Ishikawa (cell line): Measurements from ENCODE around the gene SFN.

ENCODE experiments used
- CEBPB ChIP-seq: IDR thresholded peaks from 2 replicates; pipeline ENCODE4 v1.6.1; 2012
- CREB1 ChIP-seq: IDR thresholded peaks from 2 replicates; pipeline ENCODE4 v1.6.1; 2012; ENCODE audit warnings: low read depth
- EGR1 ChIP-seq: IDR thresholded peaks from 2 replicates; pipeline ENCODE4 v1.6.1; 2012
- EP300 ChIP-seq: IDR thresholded peaks from 2 replicates; pipeline ENCODE4 v1.6.1; 2012; ENCODE audit warnings: borderline replicate concordance
- FOXM1 ChIP-seq: IDR thresholded peaks from 2 replicates; pipeline ENCODE4 v1.6.1; 2012; ENCODE audit warnings: low read depth, borderline replicate concordance
- MAX ChIP-seq: IDR thresholded peaks from 2 replicates; pipeline ENCODE4 v1.6.1; 2012
- NFIC ChIP-seq: IDR thresholded peaks from 2 replicates; pipeline ENCODE4 v1.6.1; 2012
- RAD21 ChIP-seq: IDR thresholded peaks from 2 replicates; pipeline ENCODE4 v1.6.1; 2012; ENCODE audit warnings: low read depth
- REST ChIP-seq: IDR thresholded peaks from 2 replicates; pipeline ENCODE4 v1.6.1; 2012; ENCODE audit warnings: low read depth, mild to moderate bottlenecking
- TAF1 ChIP-seq: IDR thresholded peaks from 2 replicates; pipeline ENCODE4 v1.6.1; 2012; ENCODE audit warnings: low read depth, mild to moderate bottlenecking
- TCF12 ChIP-seq: IDR thresholded peaks from 2 replicates; pipeline ENCODE4 v1.6.1; 2012; ENCODE audit warnings: low read depth
- TEAD4 ChIP-seq: IDR thresholded peaks from 2 replicates; pipeline ENCODE4 v1.6.1; 2012
- YY1 ChIP-seq: IDR thresholded peaks from 2 replicates; pipeline ENCODE4 v1.6.1; 2012; ENCODE audit warnings: low read depth
- ZBTB7A ChIP-seq: IDR thresholded peaks from 2 replicates; pipeline ENCODE4 v1.6.1; 2012; ENCODE audit warnings: low read depth
- TF ChIP-seq, protein P1 (sequence below): IDR thresholded peaks from 2 replicates; pipeline ENCODE4 v1.6.1; 2012

SFN gene

DNA sequence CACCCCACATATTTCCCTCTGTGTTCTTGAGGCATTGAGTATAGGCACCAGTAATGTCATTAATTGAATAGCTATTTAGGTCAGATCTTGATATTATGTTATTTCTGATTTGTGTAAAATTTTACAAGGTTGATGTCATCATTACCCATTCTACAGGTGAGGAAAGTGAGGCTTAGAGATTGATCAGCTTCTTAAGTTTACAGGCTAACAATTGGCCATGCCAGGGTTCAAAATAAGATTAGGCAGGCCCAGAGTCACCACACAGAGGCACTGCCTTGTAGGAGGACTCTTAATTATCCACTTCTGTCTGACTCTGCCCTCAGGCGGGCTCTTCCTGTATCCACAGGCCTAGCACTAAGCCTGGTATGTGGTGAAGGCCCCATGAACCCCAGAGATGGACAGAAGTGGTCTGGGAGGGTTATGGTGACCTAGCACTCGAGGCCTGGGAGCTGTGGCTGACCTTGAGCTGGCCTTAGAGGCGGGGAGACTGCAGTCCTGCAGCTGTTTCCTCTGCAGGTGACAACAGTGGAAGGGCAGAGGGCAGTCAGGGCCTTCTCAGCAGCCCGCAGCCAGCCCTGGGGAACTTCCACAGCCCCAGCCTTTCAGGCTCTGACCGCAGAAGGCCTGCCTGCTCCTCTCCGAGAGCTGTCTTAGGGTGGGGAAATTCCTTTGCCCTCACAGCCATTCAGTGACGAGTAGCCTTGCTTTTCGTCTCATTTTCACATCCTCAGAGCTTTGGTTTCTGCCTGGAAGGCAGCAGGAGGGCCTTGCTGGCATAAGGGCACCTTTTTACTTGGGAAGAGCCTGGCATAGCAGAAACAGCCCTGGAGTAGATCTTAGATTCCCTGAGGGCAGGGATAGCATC, 24.2 kb upstream of the SFN start:
- TF ChIP-seq, protein P1, sequence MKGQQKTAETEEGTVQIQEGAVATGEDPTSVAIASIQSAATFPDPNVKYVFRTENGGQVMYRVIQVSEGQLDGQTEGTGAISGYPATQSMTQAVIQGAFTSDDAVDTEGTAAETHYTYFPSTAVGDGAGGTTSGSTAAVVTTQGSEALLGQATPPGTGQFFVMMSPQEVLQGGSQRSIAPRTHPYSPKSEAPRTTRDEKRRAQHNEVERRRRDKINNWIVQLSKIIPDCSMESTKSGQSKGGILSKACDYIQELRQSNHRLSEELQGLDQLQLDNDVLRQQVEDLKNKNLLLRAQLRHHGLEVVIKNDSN = no peak
- TF ChIP-seq EP300 = no peak
- no peak for TF ChIP-seq YY1
- no peak for TF ChIP-seq CREB1
- TF ChIP-seq TAF1 = no peak
- TF ChIP-seq NFIC = no peak
- TF ChIP-seq MAX = no peak

GRCh38 chr1:26839339-26839722, 23.6 kb upstream of the SFN start:
- TF ChIP-seq CEBPB (no peak), REST (no peak), MAX (no peak), EP300 (no peak), FOXM1 (no peak), TCF12 (no peak), TEAD4 (no peak), CREB1 (no peak), EGR1 (no peak), TAF1 (no peak), RAD21 (no peak), NFIC (no peak), YY1 (no peak), ZBTB7A (no peak)
- TF ChIP-seq, protein P1 = no peak

DNA sequence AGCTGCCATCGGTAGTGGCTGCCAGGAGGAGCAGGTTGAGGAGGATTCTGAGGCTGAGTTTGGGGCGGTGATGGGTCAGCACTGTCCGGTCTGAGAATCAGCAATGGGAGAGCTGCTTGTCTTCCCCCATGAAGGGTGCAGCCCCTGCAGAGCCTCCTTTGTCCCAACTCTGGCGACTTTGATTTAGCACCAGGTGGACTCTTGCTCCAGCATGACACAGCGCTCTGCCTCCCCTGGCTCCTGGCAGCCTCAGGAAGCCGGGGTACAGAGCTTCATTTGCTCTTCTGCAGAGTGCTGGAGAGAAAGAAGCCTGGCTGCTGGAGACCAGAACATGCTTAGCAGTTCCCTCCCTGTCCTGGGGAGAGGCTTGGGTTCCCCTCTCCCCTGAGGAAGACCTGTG, 23.2 kb upstream of the SFN start:
- no peak for TF ChIP-seq CEBPB
- no peak for TF ChIP-seq CREB1

DNA sequence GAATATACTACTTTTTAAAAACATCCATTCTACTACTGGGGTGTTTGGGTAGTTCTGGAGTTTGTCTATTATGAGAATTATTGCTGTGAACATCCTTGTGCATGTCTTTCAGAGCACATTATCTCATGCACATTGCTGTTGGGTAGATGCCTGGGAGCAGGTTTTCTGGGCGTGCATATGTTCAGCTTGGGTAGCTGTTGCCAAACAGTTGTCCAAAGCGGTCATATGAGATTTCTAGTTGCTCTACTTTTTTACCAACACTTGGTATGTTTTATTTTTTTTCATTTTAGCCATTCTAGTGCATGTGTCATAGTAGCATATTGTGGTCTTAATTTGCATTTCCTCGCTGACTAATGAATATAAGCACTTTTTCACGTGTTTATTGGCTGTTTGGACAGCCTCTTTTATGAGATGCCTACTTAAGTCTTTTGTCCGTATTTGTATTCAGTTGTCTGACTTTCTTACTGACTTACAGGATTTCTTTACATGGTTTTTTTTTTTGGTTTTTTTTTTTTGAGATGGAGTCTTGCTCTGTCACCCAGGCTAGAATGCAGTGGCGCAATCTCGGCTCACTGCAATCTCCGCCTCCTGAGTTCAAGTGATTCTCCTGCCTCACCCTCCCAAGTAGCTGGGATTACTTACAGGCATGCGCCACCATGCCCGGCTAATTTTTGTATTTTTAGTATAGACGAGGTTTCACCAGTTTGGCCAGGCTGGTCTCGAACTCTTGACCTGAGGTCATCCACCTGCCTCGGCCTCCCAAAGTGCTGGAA, 18.3 kb upstream of the SFN start:
- TF ChIP-seq YY1 (no peak), NFIC (no peak), REST (no peak), EGR1 (no peak)

DNA sequence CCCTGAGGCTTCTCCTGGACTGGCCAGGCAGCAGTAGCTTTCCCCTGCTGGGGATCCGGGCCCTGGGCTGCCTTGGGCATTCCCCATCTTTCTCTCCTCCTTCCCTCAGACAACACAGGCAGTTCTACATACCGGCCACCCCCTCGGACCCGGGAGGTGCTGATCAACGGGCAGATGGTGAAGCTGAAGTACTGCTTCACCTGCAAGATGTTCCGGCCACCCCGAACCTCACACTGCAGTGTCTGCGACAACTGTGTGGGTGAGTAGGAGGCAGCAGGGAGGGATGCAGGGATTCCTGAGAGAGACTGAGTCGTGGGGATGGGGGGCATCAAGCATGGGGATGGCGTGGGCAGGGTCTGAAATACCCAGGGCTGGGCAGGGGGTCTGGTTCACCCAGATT, 14.4 kb upstream of the SFN start:
- no peak for TF ChIP-seq TCF12
- TF ChIP-seq REST = no peak
- TF ChIP-seq MAX = no peak
- no peak for TF ChIP-seq ZBTB7A
- TF ChIP-seq FOXM1 = no peak
- no peak for TF ChIP-seq EGR1
- TF ChIP-seq NFIC = no peak
- TF ChIP-seq CEBPB = no peak
- TF ChIP-seq RAD21 = no peak
- no peak for TF ChIP-seq YY1
- no peak for TF ChIP-seq CREB1
- TF ChIP-seq TAF1 = no peak
